Activated CD4-positive, alpha-beta T cell treated with anti-CD3 and anti-CD28 coated beads, Interleukin-2, amount 50 U/mL, for 48 hours (primary cell): Measurements from ENCODE around the gene KCNQ1.

Experiments
- DNase-seq, 2 experiments: peaks; one replicate each; pipeline ENCODE4 v3.0.0-alpha.2; 2020

Gene KCNQ1

GRCh38 chr11:2425506-2425905 lies 19.3 kb upstream of the KCNQ1 start:
- DNase-seq: no peak

DNA sequence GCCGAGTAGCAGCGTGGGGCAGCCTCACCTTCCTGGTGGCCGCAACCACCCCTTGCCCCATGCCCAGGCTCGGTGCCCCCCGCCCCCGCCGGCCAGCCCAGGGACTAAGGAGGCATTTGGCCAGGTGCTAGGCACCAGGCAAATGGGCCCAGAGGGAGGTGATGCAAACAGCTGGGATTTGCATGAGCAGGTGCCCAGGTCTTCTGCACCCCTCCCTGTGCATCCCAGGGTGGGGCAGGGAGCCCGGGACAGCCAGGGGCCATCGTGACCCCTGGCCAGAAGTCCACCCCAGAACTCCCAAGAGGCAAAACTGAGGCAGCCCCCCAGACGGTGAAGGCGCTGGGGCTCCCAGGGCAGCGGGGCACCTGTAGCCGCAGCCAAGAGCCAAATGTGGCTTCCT lies 18.6 kb upstream of the KCNQ1 start:
- DNase-seq: no peak

- DNase-seq: no peak
Observed at GRCh38 chr11:2426826-2427521, 17.8 kb upstream of the KCNQ1 start.

DNA sequence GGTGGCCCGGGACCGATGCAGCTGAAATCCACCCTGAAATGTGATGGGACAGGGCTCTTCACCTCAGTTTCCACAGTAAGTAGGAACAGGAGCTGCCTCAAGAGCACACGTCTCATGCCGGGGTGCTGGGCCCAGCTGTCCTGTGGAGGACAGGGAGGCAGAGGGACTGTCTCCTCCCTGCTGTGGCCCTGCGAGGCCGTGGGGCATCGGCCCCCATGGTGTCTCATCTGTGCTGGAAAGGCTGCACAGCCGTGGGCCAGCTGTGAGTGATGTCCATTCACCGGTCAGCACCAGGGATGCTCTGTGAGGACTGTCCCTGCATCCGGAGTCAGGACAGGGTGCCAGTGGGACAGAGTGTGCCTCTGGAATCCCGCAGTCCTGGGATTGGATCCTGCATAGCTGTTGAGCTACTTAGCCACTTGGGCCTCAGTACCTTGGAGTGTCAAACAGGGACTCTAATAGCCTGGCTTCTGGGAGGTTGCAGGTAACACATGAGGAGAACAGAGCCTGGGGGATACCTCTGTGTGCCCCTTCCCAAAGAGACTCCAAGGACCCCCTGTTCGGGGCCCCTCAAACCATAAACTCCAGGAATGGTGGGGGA lies 17.0 kb upstream of the KCNQ1 start:
- DNase-seq: no peak

GRCh38 chr11:2428322-2428795 lies 16.4 kb upstream of the KCNQ1 start:
- DNase-seq: peak; percentile 90 to 92

DNA sequence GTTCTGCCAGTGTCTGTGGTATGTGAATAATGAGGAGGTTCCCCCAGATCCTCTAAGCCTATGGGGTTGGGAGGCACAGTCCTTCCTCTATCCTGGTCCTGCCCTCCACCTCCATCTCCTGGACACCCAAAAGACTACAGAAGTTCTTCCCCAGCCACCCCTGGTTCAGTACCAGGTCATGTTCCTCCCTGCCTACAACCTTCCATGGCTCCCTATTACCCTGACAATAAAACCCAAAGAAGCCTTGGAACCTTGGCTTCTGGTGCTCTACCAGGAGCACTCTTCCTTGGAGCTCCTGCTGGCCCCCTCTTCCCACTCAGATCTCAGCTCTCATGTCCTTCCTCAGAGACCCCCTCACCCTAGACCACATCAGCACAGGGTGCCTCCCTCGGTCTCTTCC lies 13.4 kb upstream of the KCNQ1 start:
- no peak for DNase-seq

DNA sequence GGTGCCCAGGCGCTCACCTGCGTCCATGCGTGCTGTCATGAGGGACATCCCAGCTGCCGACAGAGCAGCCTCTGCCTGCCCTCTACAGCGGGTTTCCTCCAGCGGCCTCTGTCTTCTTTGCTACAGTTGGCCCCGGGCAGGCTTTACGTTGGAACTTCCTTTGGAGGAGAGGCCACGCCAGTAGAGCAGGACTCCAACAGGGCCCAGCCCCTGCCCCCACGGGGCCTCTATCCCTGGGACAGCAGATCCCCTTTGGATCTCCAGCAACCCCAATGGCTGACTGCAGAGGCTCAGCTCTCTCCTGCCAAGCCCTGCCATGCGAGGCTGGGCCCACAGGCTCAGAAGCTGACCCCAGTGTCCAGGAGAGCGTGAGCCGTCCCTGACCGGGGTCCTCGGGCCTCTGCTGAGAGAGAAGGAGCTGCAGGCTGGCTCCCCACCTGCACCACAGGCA lies 12.6 kb upstream of the KCNQ1 start:
- DNase-seq: no peak

- no peak for DNase-seq
Observed at GRCh38 chr11:2432628-2433071, 12.2 kb upstream of the KCNQ1 start.

- no peak for DNase-seq
Observed at GRCh38 chr11:2433106-2433925, 11.5 kb upstream of the KCNQ1 start.

- no peak for DNase-seq
Observed at GRCh38 chr11:2434008-2434407, 10.8 kb upstream of the KCNQ1 start.

GRCh38 chr11:2434506-2435255 lies 10.1 kb upstream of the KCNQ1 start:
- DNase-seq: no peak

DNA sequence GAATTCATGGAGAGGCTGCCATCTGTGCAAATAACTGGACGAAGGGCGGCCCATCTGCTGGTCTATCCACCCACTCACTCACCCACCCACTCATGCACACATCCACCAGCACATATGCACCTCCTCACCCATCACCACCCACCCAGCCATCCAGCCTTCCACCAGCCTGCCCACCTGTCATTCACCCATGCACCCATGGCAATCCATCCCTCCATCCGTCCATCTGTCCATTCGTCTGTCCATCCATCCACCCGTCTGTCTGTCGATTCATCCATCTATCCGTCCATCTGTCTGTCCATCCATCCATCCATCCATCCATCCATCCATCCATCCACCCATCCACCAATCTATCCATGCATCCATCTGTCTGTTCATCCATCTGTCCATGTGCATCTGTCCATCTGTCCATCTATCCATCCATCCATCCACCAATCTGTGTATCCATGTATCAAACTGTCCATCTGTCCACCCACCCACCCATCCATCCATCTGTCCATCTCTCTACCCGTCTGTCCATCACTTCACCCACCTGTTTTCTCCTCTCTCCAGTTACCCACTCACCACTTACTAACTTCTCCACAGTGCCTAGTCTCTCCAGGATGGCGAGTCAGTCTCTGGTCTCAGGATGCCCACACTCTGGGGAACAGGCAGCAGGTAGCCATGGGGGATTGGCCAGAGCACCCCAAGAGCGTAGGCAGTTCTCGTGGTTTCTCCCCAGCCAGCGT lies 9.4 kb upstream of the KCNQ1 start:
- DNase-seq: no peak

GRCh38 chr11:2436013-2436520 lies 8.7 kb upstream of the KCNQ1 start:
- no peak for DNase-seq

DNA sequence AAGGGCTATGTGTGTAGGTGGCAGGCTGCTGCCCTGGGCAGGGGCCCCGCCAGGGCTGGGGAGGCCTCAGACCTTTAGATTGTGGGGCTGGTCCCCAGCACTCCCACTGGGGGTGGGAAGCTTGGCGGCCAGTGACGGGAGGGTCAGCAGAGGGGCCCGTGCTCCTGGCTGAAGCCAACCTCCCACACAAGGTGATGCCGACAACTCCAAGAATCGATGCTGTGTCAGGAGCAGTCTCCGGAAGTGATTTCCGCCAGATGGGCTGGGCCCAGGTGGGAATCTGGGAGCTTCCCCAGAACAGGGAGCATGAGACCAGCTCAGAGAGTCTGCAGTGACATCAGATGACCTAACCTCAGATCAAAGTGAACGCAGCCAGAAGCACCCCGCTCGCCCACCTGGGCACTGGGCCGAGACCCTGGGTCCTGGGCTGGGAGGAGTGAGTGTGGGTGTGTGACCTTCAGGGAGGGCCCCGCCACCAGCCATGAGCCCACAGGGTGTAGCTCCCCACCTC lies 8.2 kb upstream of the KCNQ1 start:
- DNase-seq: no peak

GRCh38 chr11:2437516-2437915 lies 7.3 kb upstream of the KCNQ1 start:
- DNase-seq: no peak

DNA sequence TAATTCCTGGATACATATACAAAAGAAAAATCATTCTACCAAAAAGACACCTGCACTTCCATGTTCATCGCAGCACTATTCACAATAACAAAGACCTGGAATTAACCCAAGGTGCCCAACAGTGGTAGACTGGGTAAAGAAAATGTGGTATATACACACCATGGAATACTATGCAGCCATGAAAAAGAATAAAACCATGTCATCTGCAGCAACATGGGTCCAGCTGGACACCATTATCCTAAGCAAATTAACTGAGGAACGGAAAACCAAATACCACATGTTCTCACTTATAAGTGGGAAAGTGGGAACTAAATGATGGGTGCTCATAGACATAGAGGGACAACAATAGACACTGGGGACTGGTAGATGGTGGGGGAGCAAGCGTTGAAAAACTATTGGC lies 5.0 kb upstream of the KCNQ1 start:
- DNase-seq: no peak

DNA sequence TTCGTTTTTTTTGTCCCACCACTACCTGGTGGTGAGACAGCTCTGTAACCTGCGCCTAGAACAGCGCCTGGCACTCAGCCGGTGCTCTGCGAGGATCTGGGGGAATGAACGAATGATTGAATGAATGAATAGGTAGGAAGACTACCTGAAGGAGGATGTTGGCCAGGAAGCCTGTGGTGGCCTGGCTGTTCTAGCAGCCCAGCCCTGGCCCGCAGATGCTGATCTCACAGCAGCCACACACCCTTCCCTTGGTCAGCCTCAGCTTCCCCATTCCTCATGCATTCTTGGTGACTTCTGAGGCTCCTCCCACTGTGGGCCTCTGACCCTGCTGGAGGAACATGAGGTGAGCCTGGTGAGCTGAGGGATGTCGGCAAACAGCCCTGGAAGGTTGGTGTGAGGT lies 4.2 kb upstream of the KCNQ1 start:
- DNase-seq: no peak

DNA sequence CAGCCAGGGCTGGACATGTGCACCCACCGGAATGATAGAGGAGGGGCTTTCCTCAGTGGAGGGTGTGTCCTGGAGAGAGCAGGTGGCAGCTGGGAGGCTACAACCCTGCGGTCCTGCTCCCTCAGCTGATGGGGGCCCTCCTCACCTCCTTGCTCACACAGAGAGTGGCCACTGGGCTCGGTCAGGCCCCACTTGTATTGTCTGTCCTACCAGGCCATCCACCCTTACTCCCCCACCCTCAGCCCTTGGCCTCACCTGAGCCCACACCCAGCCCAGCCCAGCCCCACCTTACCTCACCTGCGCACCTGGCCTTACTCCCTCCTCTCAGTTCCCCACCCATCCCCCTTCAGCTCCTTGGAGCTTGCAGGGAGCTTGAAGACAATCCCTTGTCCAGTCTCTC lies 3.6 kb upstream of the KCNQ1 start:
- DNase-seq: no peak

GRCh38 chr11:2442589-2442988 lies 2.2 kb upstream of the KCNQ1 start:
- DNase-seq: no peak

GRCh38 chr11:2443406-2443805 lies 1.4 kb upstream of the KCNQ1 start:
- no peak for DNase-seq

- DNase-seq: peak; percentile 80 to 82
Observed at GRCh38 chr11:2443881-2444820, 657 bp upstream of the KCNQ1 start, which contains the start of gene TRPM5. Gene TRPM5, minus strand, starts transcription at chr11:2444514. Its CDS starts 21,478 bp downstream, at chr11:2423036.
